CD4-positive, CD25-positive, alpha-beta regulatory T cell (primary cell): ENCODE results near the gene TBL3. TPM values are rescaled to one million over a fixed set of nuclear protein-coding genes. Genes with fewer than 3 reads are reported as not detected.

Experiments used
- polyA plus RNA-seq, 4 donors: library from polyadenylated mRNA; unstranded; fragments of 300-500 nt; fragmentation: Illumina TruSeq; gene quantifications; one replicate each; pipeline ENCODE4 v1.2.3, GENCODE V29; 2021
- total RNA-seq: library from RNA; stranded (reverse); gene quantifications from one replicate; pipeline ENCODE4 v1.2.3, GENCODE V29; 2022

TBL3 gene
- total and polyA plus RNA-seq, 5 donors from 2014 or later: 25.3 to 60.0 (median 52.0) TPM

Other genes with a start within 250 kb of the TBL3 start
- 45.1 TPM for gene NME3, start 200.5 kb upstream of the TBL3 start, total RNA-seq
- gene NME3, start 200.5 kb upstream of the TBL3 start, polyA plus RNA-seq: 100 to 1,000 TPM in 1 of 4 donors, 10 to 100 TPM in 3; 63.8 to 101 (median 75.0) TPM
- 19.0 TPM for gene EME2, start 199.2 kb upstream of the TBL3 start, total RNA-seq
- 1 to 10 TPM in 1 of 4 donors, under 1 TPM in 3; 0.57 to 1.1 (median 0.64) TPM for gene EME2, start 199.2 kb upstream of the TBL3 start, polyA plus RNA-seq
- gene MRPS34, start 198.9 kb upstream of the TBL3 start, total RNA-seq: 46.5 TPM
- 100 to 1,000 TPM; 143 to 176 (median 155) TPM for gene MRPS34, start 198.9 kb upstream of the TBL3 start, polyA plus RNA-seq
- 85.2 TPM for gene SPSB3, start 189.5 kb upstream of the TBL3 start, total RNA-seq
- 10 to 100 TPM; 61.1 to 72.3 (median 70.8) TPM for gene SPSB3, start 189.5 kb upstream of the TBL3 start, polyA plus RNA-seq
- 41.6 TPM for gene NUBP2, start 189.1 kb upstream of the TBL3 start, total RNA-seq
- gene NUBP2, start 189.1 kb upstream of the TBL3 start, polyA plus RNA-seq: 100 to 1,000 TPM in 1 of 4 donors, 10 to 100 TPM in 3; 88.8 to 104 (median 96.6) TPM
- 0.84 TPM for gene IGFALS, start 178.3 kb upstream of the TBL3 start, total RNA-seq
- gene IGFALS, start 178.3 kb upstream of the TBL3 start, polyA plus RNA-seq: under 1 TPM in 1 of 4 donors, not detected in 3; 0.24 TPM
- gene HAGH, start 145.2 kb upstream of the TBL3 start, total RNA-seq: 36.1 TPM
- gene HAGH, start 145.2 kb upstream of the TBL3 start, polyA plus RNA-seq: 10 to 100 TPM; 42.1 to 69.1 (median 48.9) TPM
- gene FAHD1, start 144.8 kb upstream of the TBL3 start, total RNA-seq: 4.5 TPM
- 10 to 100 TPM; 16.3 to 25.8 (median 22.4) TPM for gene FAHD1, start 144.8 kb upstream of the TBL3 start, polyA plus RNA-seq
- gene MEIOB, start 99.9 kb upstream of the TBL3 start, total RNA-seq: not detected
- not detected for gene MEIOB, start 99.9 kb upstream of the TBL3 start, polyA plus RNA-seq
- gene HS3ST6, start 53.6 kb upstream of the TBL3 start, total RNA-seq: not detected
- gene HS3ST6, start 53.6 kb upstream of the TBL3 start, polyA plus RNA-seq: not detected
- 8.3 TPM for gene MSRB1, start 28.9 kb upstream of the TBL3 start, total RNA-seq
- gene MSRB1, start 28.9 kb upstream of the TBL3 start, polyA plus RNA-seq: 10 to 100 TPM; 25.0 to 50.9 (median 32.8) TPM
- not detected for gene RPL3L, start 17.4 kb upstream of the TBL3 start, total RNA-seq
- gene RPL3L, start 17.4 kb upstream of the TBL3 start, polyA plus RNA-seq: not detected
- gene NDUFB10, start 12.5 kb upstream of the TBL3 start, total RNA-seq: 65.1 TPM
- gene NDUFB10, start 12.5 kb upstream of the TBL3 start, polyA plus RNA-seq: 100 to 1,000 TPM; 192 to 288 (median 204) TPM
- 2,223 TPM for gene RPS2, start 7.2 kb upstream of the TBL3 start, total RNA-seq
- gene RPS2, start 7.2 kb upstream of the TBL3 start, polyA plus RNA-seq: 1,000 to 10,000 TPM; 4,615 to 6,441 (median 5,598) TPM
- gene RNF151, start 5.2 kb upstream of the TBL3 start, total RNA-seq: not detected
- not detected for gene RNF151, start 5.2 kb upstream of the TBL3 start, polyA plus RNA-seq
- 0.47 TPM for gene NOXO1, start 9.4 kb downstream of the TBL3 start, total RNA-seq
- gene NOXO1, start 9.4 kb downstream of the TBL3 start, polyA plus RNA-seq: under 1 TPM in 2 of 4 donors, not detected in 2; 0.16 to 0.35 TPM
- 18.4 TPM for gene GFER, start 12.1 kb downstream of the TBL3 start, total RNA-seq
- gene GFER, start 12.1 kb downstream of the TBL3 start, polyA plus RNA-seq: 10 to 100 TPM; 30.5 to 45.5 (median 36.5) TPM
- 3.2 TPM for gene SYNGR3, start 17.9 kb downstream of the TBL3 start, total RNA-seq
- 1 to 10 TPM in 2 of 4 donors, under 1 TPM in 1, not detected in 1; 0.82 to 1.8 (median 1.1) TPM for gene SYNGR3, start 17.9 kb downstream of the TBL3 start, polyA plus RNA-seq
- 48.2 TPM for gene ZNF598, start 37.8 kb downstream of the TBL3 start, total RNA-seq
- gene ZNF598, start 37.8 kb downstream of the TBL3 start, polyA plus RNA-seq: 1 to 10 TPM; 1.8 to 3.1 (median 2.9) TPM
- gene NPW, start 47.7 kb downstream of the TBL3 start, total RNA-seq: not detected
- gene NPW, start 47.7 kb downstream of the TBL3 start, polyA plus RNA-seq: not detected
- gene NHERF2, start 54.8 kb downstream of the TBL3 start, total RNA-seq: 1.5 TPM
- gene NHERF2, start 54.8 kb downstream of the TBL3 start, polyA plus RNA-seq: under 1 TPM; 0.09 to 0.86 (median 0.21) TPM
- gene NTHL1, start 75.8 kb downstream of the TBL3 start, total RNA-seq: 15.0 TPM
- 10 to 100 TPM; 24.7 to 52.7 (median 38.4) TPM for gene NTHL1, start 75.8 kb downstream of the TBL3 start, polyA plus RNA-seq
- gene TSC2, start 75.9 kb downstream of the TBL3 start, total RNA-seq: 133 TPM
- 10 to 100 TPM; 22.7 to 26.6 (median 26.4) TPM for gene TSC2, start 75.9 kb downstream of the TBL3 start, polyA plus RNA-seq
- gene PKD1, start 163.8 kb downstream of the TBL3 start, total RNA-seq: 86.1 TPM
- 1 to 10 TPM; 1.4 to 4.4 (median 2.6) TPM for gene PKD1, start 163.8 kb downstream of the TBL3 start, polyA plus RNA-seq
- not detected for gene RAB26, start 176.6 kb downstream of the TBL3 start, total RNA-seq
- gene RAB26, start 176.6 kb downstream of the TBL3 start, polyA plus RNA-seq: 1 to 10 TPM in 2 of 4 donors, under 1 TPM in 2; 0.38 to 1.2 (median 0.93) TPM
- 33.4 TPM for gene TRAF7, start 183.7 kb downstream of the TBL3 start, total RNA-seq
- 1 to 10 TPM; 4.0 to 7.3 (median 4.8) TPM for gene TRAF7, start 183.7 kb downstream of the TBL3 start, polyA plus RNA-seq
- not detected for gene CASKIN1, start 224.6 kb downstream of the TBL3 start, total RNA-seq
- not detected for gene CASKIN1, start 224.6 kb downstream of the TBL3 start, polyA plus RNA-seq
- 23.5 TPM for gene MLST8, start 233.4 kb downstream of the TBL3 start, total RNA-seq
- 10 to 100 TPM; 20.9 to 31.1 (median 24.3) TPM for gene MLST8, start 233.4 kb downstream of the TBL3 start, polyA plus RNA-seq
- gene BRICD5, start 238.8 kb downstream of the TBL3 start, total RNA-seq: 10.9 TPM
- under 1 TPM in 2 of 4 donors, not detected in 2; 0.08 to 0.33 TPM for gene BRICD5, start 238.8 kb downstream of the TBL3 start, polyA plus RNA-seq
- 14.2 TPM for gene PGP, start 242.8 kb downstream of the TBL3 start, total RNA-seq
- gene PGP, start 242.8 kb downstream of the TBL3 start, polyA plus RNA-seq: 10 to 100 TPM in 2 of 4 donors, 1 to 10 TPM in 2; 6.1 to 13.4 (median 8.8) TPM